ENCODE measurements around the gene HSD17B13. TPM values are rescaled to one million over a fixed set of nuclear protein-coding genes. Genes with fewer than 3 reads are reported as not detected.

The HSD17B13 gene
- total and polyA plus RNA-seq, 2 of the 4 experiments (the other 2 are of a cell fraction), result not detected

DNA sequence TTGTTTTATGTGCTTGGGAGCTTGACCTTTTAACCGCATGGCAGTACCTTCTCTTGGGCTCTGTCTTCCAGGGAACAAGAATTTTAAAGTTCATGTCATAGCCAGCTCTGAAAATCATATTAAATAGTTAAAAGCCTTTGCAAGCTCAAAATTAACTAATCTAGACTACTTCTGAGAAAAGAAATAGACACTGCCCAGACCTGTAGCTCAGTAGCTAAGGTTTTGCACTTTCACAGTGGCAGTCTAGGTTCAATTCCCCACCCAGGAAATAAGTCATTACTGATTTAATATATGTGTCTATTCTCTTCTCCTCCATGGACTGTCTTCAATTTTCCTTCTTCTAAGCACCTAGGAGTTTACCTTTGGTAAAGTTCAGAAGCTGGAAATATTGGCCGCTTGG is 40.9 kb upstream of the HSD17B13 start:
- Histone ChIP-seq H3K79me1 (ENCODE audit: low read depth in 1 of 2, low read length in 2 of 2) (no peaks in the 10 kb centered on the region), H2AFZ (replicated peaks; ENCODE audit: low read length, poor library complexity) (no peak overlapping the region), H3K4me3 (ENCODE audit: insufficient read depth, low read depth, low read length) (no peak overlapping the region), H3K4me1 (ENCODE audit: control insufficient read depth, insufficient read depth, low read length) (no peaks in the 10 kb centered on the region), H3K4me2 (ENCODE audit: low read depth, low read length) (no peak overlapping the region), H3K9ac (ENCODE audit: low read depth, low read length) (no peak overlapping the region), H2AK9ac (replicated peaks; ENCODE audit: low read depth, low read length, poor library complexity) (no peak overlapping the region), H3K27ac (ENCODE audit: insufficient read depth, low read length) (no peak overlapping the region), H3K18ac (ENCODE audit: low read depth, low read length) (no peak overlapping the region), H4K5ac (ENCODE audit: low read depth, low read length) (no peak overlapping the region), H3K36me3 (ENCODE audit: control insufficient read depth, insufficient read depth, low read length) (peaks cover 10% of the 10 kb centered on the region), H2BK5ac (ENCODE audit: low read depth, low read length, poor library complexity, severe bottlenecking) (no peak overlapping the region), H3K4ac (ENCODE audit: low read depth, low read length) (no peak overlapping the region), H3K9me3 (ENCODE audit: control insufficient read depth, insufficient read depth, low read length) (no peaks in the 10 kb centered on the region), H4K20me1 (ENCODE audit: insufficient read depth, low read length) (no peaks in the 10 kb centered on the region), H2BK120ac (ENCODE audit: low read depth, low read length) (no peak overlapping the region), H4K91ac (ENCODE audit: insufficient read depth, low read depth, low read length) (no peak overlapping the region), H3K14ac (replicated peaks; ENCODE audit: low read depth, low read length) (no peak overlapping the region), H2BK20ac (ENCODE audit: low read depth, low read length) (no peak overlapping the region), H2AK5ac (ENCODE audit: low read depth, low read length) (no peak overlapping the region), H3K23ac (ENCODE audit: low read depth, low read length) (no peak overlapping the region), H3K27me3 (ENCODE audit: control insufficient read depth, insufficient read depth, low read length) (no peaks in the 10 kb centered on the region), H4K8ac (ENCODE audit: low read depth in 2 of 2, low read length in 2 of 2) (no peak overlapping the region), H3K9me1 (ENCODE audit: insufficient read depth, low read length) (no peaks in the 10 kb centered on the region), H3K56ac (ENCODE audit: extremely low read depth, insufficient read depth, low read length) (no peak overlapping the region), H2BK15ac (ENCODE audit: low read depth, low read length) (no peak overlapping the region)
- ChIA-PET CTCF (interaction anchor here (0.5 to 2.0 kb wide), 4 partner anchors 9 to 441 kb away, joined by 3 to 8 read pairs (median 4); no protein-coding TSS in a partner anchor), POLR2A (ENCODE audit: unreplicated experiment) (no interaction called here)
- in situ Hi-C loops (cut with MboI; ENCODE audit: low sequenced_read_pairs) (no loop called here), dilution Hi-C loops (cut with HindIII; ENCODE audit: low sequenced_read_pairs, unreplicated experiment) (no loop called here), intact Hi-C loops (cut with micrococcal nuclease) (no loop called here)
- ATAC-seq (ENCODE audit: low read depth), result no peak
- TF ChIP-seq CEBPB (IDR thresholded peaks at IDR 0.05; ENCODE audit: low read depth, low read length), result no peak
- no peak for TF ChIP-seq RCOR1 (IDR thresholded peaks at IDR 0.05; ENCODE audit: insufficient replicate concordance, low read length)
- no peak for TF ChIP-seq MAZ (IDR thresholded peaks at IDR 0.05; ENCODE audit: borderline replicate concordance, low read depth, low read length)
- no peak for TF ChIP-seq MAFK (IDR thresholded peaks at IDR 0.05; ENCODE audit: low read depth, low read length)
- no peak for TF ChIP-seq FOS (IDR thresholded peaks at IDR 0.05; ENCODE audit: low read depth, low read length)
- TF ChIP-seq NFE2L2 (IDR thresholded peaks at IDR 0.05; ENCODE audit: low read depth, low read length), result no peak
- no peak for TF ChIP-seq MXI1 (IDR thresholded peaks at IDR 0.05; ENCODE audit: borderline replicate concordance, low read depth, low read length)
- TF ChIP-seq, protein P1, sequence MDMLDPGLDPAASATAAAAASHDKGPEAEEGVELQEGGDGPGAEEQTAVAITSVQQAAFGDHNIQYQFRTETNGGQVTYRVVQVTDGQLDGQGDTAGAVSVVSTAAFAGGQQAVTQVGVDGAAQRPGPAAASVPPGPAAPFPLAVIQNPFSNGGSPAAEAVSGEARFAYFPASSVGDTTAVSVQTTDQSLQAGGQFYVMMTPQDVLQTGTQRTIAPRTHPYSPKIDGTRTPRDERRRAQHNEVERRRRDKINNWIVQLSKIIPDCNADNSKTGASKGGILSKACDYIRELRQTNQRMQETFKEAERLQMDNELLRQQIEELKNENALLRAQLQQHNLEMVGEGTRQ (IDR thresholded peaks at IDR 0.05; ENCODE audit: low read depth, low read length), result no peak
- TF ChIP-seq BHLHE40 (IDR thresholded peaks at IDR 0.05; ENCODE audit: low read depth, low read length), result no peak
- BruUV-seq (replicated peaks), result no TSS peak
- WGBS, 2 experiments (ENCODE audit: extremely low coverage in 2 of 2, insufficient read length in 1 of 2), result 100% methylated on average over 1 of the region's 2 CpGs; no CpG with 5 or more reads in 1 of the 2 experiments
- no peak for DNase-seq

Measured in IMR-90 (cell line).